ENCODE measurements around the gene LIMCH1. TPM values are rescaled to one million over a fixed set of nuclear protein-coding genes. Genes with fewer than 3 reads are reported as not detected.

Gene LIMCH1
- total and polyA plus RNA-seq, 2 of the 8 experiments (the other 6 are each of a cell fraction or from before 2014, with no cell fraction given) = 2.7 to 3.0 TPM

GRCh38 chr4:41709844-41710481, 172.0 kb downstream of the LIMCH1 start:
- H4K91ac ChIP-seq (replicated peaks; ENCODE audit: insufficient read length, low read length) = no peak overlapping the region
- no peak overlapping the region for H2BK5ac ChIP-seq (ENCODE audit: low read depth, low read length)
- H2BK120ac ChIP-seq (replicated peaks; ENCODE audit: low read depth, low read length) = no peak overlapping the region
- 96% methylated on average over 5 of the region's 5 CpGs; no CpG with 5 or more reads in 1 of the 2 experiments for WGBS, 2 experiments (ENCODE audit: extremely low coverage in 1 of 2, insufficient coverage in 1 of 2, insufficient read length in 1 of 2, insufficient replicate concordance in 2 of 2, low coverage in 1 of 2, low lambda C conversion rate in 2 of 2, missing lambda C conversion rate in 1 of 2)
- no peak overlapping the region for H4K8ac ChIP-seq (ENCODE audit: extremely low read depth, insufficient read depth, low read length)
- no peaks in the 10 kb centered on the region for H3K4me1 ChIP-seq (replicated peaks in 1 of 4; ENCODE audit: control insufficient read depth in 3 of 4, insufficient read depth in 4 of 4, low read length in 3 of 4)
- no peak overlapping the region for H3K4ac ChIP-seq (replicated peaks; ENCODE audit: insufficient read length, low read depth, low read length)
- H3K56ac ChIP-seq (replicated peaks; ENCODE audit: insufficient read length, low read depth, low read length) = no peak overlapping the region
- H2AFZ ChIP-seq (ENCODE audit: low read length) = no peak overlapping the region; the same call in 1 of the 2 replicates
- H2BK12ac ChIP-seq (ENCODE audit: low read depth, low read length) = no peak overlapping the region
- H3K14ac ChIP-seq (ENCODE audit: insufficient read length) = no peak overlapping the region
- no peak for FAIRE-seq
- ChIA-PET POLR2A (ENCODE audit: partially characterized antibody) (no interaction called here), CTCF (ENCODE audit: partially characterized antibody) (interaction anchor here (1.0 to 2.4 kb wide), 5 partner anchors 11 to 178 kb away, joined by 3 to 9 read pairs (median 6); no protein-coding TSS in a partner anchor)
- H2BK15ac ChIP-seq (ENCODE audit: low read length) = no peak overlapping the region
- H3K4me3 ChIP-seq (ENCODE audit: extremely low read depth in 1 of 4, insufficient read depth in 2 of 4, low read depth in 3 of 4, low read length in 4 of 4) = no peak overlapping the region
- no peaks in the 10 kb centered on the region for H3K79me1 ChIP-seq (ENCODE audit: low read depth, low read length)
- H4K5ac ChIP-seq (ENCODE audit: insufficient read length, low read depth, low read length) = no peak overlapping the region
- no peak overlapping the region for H3K4me2 ChIP-seq (ENCODE audit: insufficient read depth in 1 of 2, low read depth in 2 of 2, low read length in 2 of 2)
- DNase-seq (ENCODE audit: low read depth in 1 of 2, low spot score in 2 of 2) = no peak
- H3K18ac ChIP-seq (ENCODE audit: extremely low read depth, low read length) = no peak overlapping the region
- H3K27me3 ChIP-seq (replicated peaks in 1 of 4; ENCODE audit: control insufficient read depth in 3 of 4, extremely low read depth in 1 of 4, insufficient read depth in 3 of 4, low read length in 3 of 4) = no peaks in the 10 kb centered on the region; a peak in 1 of 7 replicates
- H3K9me3 ChIP-seq (ENCODE audit: insufficient read depth in 2 of 2, low read depth in 1 of 2, low read length in 1 of 2) = no peaks in the 10 kb centered on the region
- no peak overlapping the region for H3K23ac ChIP-seq (ENCODE audit: insufficient read length)
- H3K9ac ChIP-seq (replicated peaks in 1 of 4; ENCODE audit: extremely low read depth in 1 of 4, low read depth in 3 of 4, low read length in 3 of 4) = no peak overlapping the region
- H3K79me2 ChIP-seq (ENCODE audit: control insufficient read depth in 1 of 2, insufficient read depth in 2 of 2, low read length in 2 of 2) = no peaks in the 10 kb centered on the region
- no peaks in the 10 kb centered on the region for H4K20me1 ChIP-seq (replicated peaks in 1 of 2; ENCODE audit: control insufficient read depth in 1 of 2, insufficient read depth in 2 of 2, low read length in 2 of 2)
- no peaks in the 10 kb centered on the region for H3K36me3 ChIP-seq (ENCODE audit: control insufficient read depth in 2 of 4, insufficient read depth in 4 of 4, low read length in 3 of 4)
- H3K27ac ChIP-seq (ENCODE audit: low read depth, low read length) = no peak overlapping the region
- H3K23me2 ChIP-seq (ENCODE audit: low read depth, low read length) = no peaks in the 10 kb centered on the region
- no peak overlapping the region for H2BK20ac ChIP-seq (ENCODE audit: low read length)
- no peak overlapping the region for H2AK5ac ChIP-seq (ENCODE audit: low read depth, low read length)
- TF ChIP-seq SP1 (IDR thresholded peaks at IDR 0.05; ENCODE audit: low read depth, low read length) (no peak), SIX5 (IDR thresholded peaks at IDR 0.05; ENCODE audit: low read depth, low read length) (no peak), POLR2AphosphoS5 (IDR thresholded peaks at IDR 0.05; ENCODE audit: low read depth, low read length) (no peak), SUZ12 (IDR thresholded peaks at IDR 0.05; ENCODE audit: low read length) (no peak), TAF7 (optimal IDR thresholded peaks at IDR 0.05; ENCODE audit: borderline replicate concordance, low read depth, low read length) (no peak), KDM4A (IDR thresholded peaks at IDR 0.05; ENCODE audit: low read depth, low read length, severe bottlenecking) (no peak), EGR1 (IDR thresholded peaks at IDR 0.05; ENCODE audit: borderline replicate concordance, low read depth, low read length) (no peak), CTCF (IDR thresholded peaks at IDR 0.05; ENCODE audit: control extremely low read depth in 1 of 3, insufficient read depth in 1 of 3, low read depth in 1 of 3, low read length in 3 of 3) (no peak), JUND (IDR thresholded peaks at IDR 0.05; ENCODE audit: low read length) (no peak), NRF1 (IDR thresholded peaks at IDR 0.05; ENCODE audit: low read depth, low read length) (no peak), NANOG (IDR thresholded peaks at IDR 0.05; ENCODE audit: insufficient read depth, low read depth, low read length, poor library complexity, severe bottlenecking) (no peak), BACH1 (IDR thresholded peaks at IDR 0.05; ENCODE audit: low read length) (no peak)
